Measurements from ENCODE around the gene GTF3A. TPM values are rescaled to one million over a fixed set of nuclear protein-coding genes. Genes with fewer than 3 reads are reported as not detected.

GTF3A gene
- total RNA-seq, 1 donor from 2014 or later, result 81.7 TPM

- no peak for ATAC-seq
- Histone ChIP-seq H3K27me3 (no peaks in the 10 kb centered on the region), H3K4me1 (no peaks in the 10 kb centered on the region), H3K4me3 (no peak overlapping the region), H3K36me3 (no peaks in the 10 kb centered on the region), H3K27ac (no peak overlapping the region), H3K9me3 (no peaks in the 10 kb centered on the region)
- intact Hi-C loops (cut with DNase I), result no loop called here
- no peak for TF ChIP-seq CTCF (IDR thresholded peaks at IDR 0.05)
- DNase-seq, result no peak
Measured at GRCh38 chr13:27465611-27466010, 41.2 kb downstream of the GTF3A start.

- intact Hi-C loops (cut with DNase I), result no loop called here
- H3K36me3 ChIP-seq, result no peaks in the 10 kb centered on the region
- no peaks in the 10 kb centered on the region for H3K4me1 ChIP-seq
- no peak for DNase-seq
- H3K4me3 ChIP-seq, result no peak overlapping the region
- no peak for ATAC-seq
- no peaks in the 10 kb centered on the region for H3K9me3 ChIP-seq
- TF ChIP-seq CTCF (IDR thresholded peaks at IDR 0.05), result no peak
- no peaks in the 10 kb centered on the region for H3K27me3 ChIP-seq
- H3K27ac ChIP-seq, result no peak overlapping the region
Measured at GRCh38 chr13:27466513-27466912, 42.1 kb downstream of the GTF3A start.

GRCh38 chr13:27470075-27470820 lies 45.8 kb downstream of the GTF3A start:
- no peaks in the 10 kb centered on the region for H3K27me3 ChIP-seq
- no peak for ATAC-seq
- H3K27ac ChIP-seq, result no peak overlapping the region
- no peak overlapping the region for H3K4me3 ChIP-seq
- no peaks in the 10 kb centered on the region for H3K36me3 ChIP-seq
- TF ChIP-seq CTCF (IDR thresholded peaks at IDR 0.05), result no peak
- no peak for DNase-seq
- intact Hi-C loops (cut with DNase I), result no loop called here
- no peaks in the 10 kb centered on the region for H3K9me3 ChIP-seq
- no peaks in the 10 kb centered on the region for H3K4me1 ChIP-seq

- DNase-seq, result no peak
- H3K4me1 ChIP-seq, result no peaks in the 10 kb centered on the region
Measured at GRCh38 chr13:27472441-27472840, 48.0 kb downstream of the GTF3A start.

GRCh38 chr13:27472941-27473340 lies 48.5 kb downstream of the GTF3A start:
- no peak for ATAC-seq

More at GRCh38 chr13:27472441-27472840, 48.0 kb downstream of the GTF3A start:
- no peaks in the 10 kb centered on the region for H3K9me3 ChIP-seq
- no peak overlapping the region for H3K4me3 ChIP-seq
- no peaks in the 10 kb centered on the region for H3K27me3 ChIP-seq
- H3K36me3 ChIP-seq, result no peaks in the 10 kb centered on the region
- ATAC-seq, result no peak
- no peak overlapping the region for H3K27ac ChIP-seq
- intact Hi-C loops (cut with DNase I), result no loop called here
- TF ChIP-seq CTCF (IDR thresholded peaks at IDR 0.05), result no peak

More at GRCh38 chr13:27472941-27473340, 48.5 kb downstream of the GTF3A start:
- TF ChIP-seq CTCF (IDR thresholded peaks at IDR 0.05), result no peak
- no peaks in the 10 kb centered on the region for H3K9me3 ChIP-seq
- no peaks in the 10 kb centered on the region for H3K27me3 ChIP-seq
- DNase-seq, result no peak
- no peak overlapping the region for H3K4me3 ChIP-seq
- H3K36me3 ChIP-seq, result no peaks in the 10 kb centered on the region
- no peak overlapping the region for H3K27ac ChIP-seq
- intact Hi-C loops (cut with DNase I), result no loop called here
- no peaks in the 10 kb centered on the region for H3K4me1 ChIP-seq
